Measurements from ENCODE around the gene DNAJC15.

- TF ChIP-seq CTCF (conservative IDR thresholded peaks at IDR 0.05 in 1 of 2, IDR thresholded peaks at IDR 0.05 in 1 of 2; ENCODE audit: low read depth in 1 of 2, low read length in 2 of 2) (no peak), EZH2 (IDR thresholded peaks at IDR 0.05; ENCODE audit: low read length, missing control alignments) (no peak)
These were observed 14.8 kb upstream of the DNAJC15 start for GRCh38 chr13:43008596-43008995.

Data from fibroblast of lung (primary cell).